Measurements from ENCODE around the gene ZCCHC24.

Gene ZCCHC24

GRCh38 chr10:79445161-79445976, at the start of gene ZCCHC24:
TSS of gene ZCCHC24 (minus strand) at chr10:79445624. CDS start at chr10:79445440, 184 bp downstream.
- H3K27ac ChIP-seq, result no peak within 1 kb of the TSS
- H2AFZ ChIP-seq (ENCODE audit: low read depth), result peak within 1 kb of the TSS; percentile 83
- no peaks in the 10 kb centered on the region for H3K79me2 ChIP-seq (ENCODE audit: insufficient read depth, low read depth)
- H4K20me1 ChIP-seq (ENCODE audit: insufficient read depth), result no peaks in the 10 kb centered on the region
- no peak within 1 kb of the TSS for H3K9ac ChIP-seq
- H3K4me3 ChIP-seq (IDR thresholded peaks at IDR 0.05; ENCODE audit: insufficient read depth, low read depth, low read length), result peak within 1 kb of the TSS; percentile 39
- TF ChIP-seq CTCF (conservative IDR thresholded peaks at IDR 0.05; ENCODE audit: low read depth, low read length), result no peak
- peaks cover 15% of the 10 kb centered on the region for H3K4me1 ChIP-seq (ENCODE audit: low read depth, poor library complexity, severe bottlenecking)
- H3K4me2 ChIP-seq, result peak within 1 kb of the TSS; percentile 91
- H3K27me3 ChIP-seq (ENCODE audit: insufficient read depth, low read depth), result no peaks in the 10 kb centered on the region
- no peaks in the 10 kb centered on the region for H3K36me3 ChIP-seq (ENCODE audit: insufficient read depth)

- H3K9ac ChIP-seq, result no peak overlapping the region
- H3K36me3 ChIP-seq (ENCODE audit: insufficient read depth), result no peaks in the 10 kb centered on the region
- H3K4me1 ChIP-seq (ENCODE audit: low read depth, poor library complexity, severe bottlenecking), result no peaks in the 10 kb centered on the region
- no peak overlapping the region for H3K4me3 ChIP-seq (IDR thresholded peaks at IDR 0.05; ENCODE audit: insufficient read depth, low read depth, low read length)
- no peaks in the 10 kb centered on the region for H3K79me2 ChIP-seq (ENCODE audit: insufficient read depth, low read depth)
- H2AFZ ChIP-seq (ENCODE audit: low read depth), result no peak overlapping the region
- no peaks in the 10 kb centered on the region; the same call in 1 of the 2 replicates for H3K27me3 ChIP-seq (ENCODE audit: insufficient read depth, low read depth)
- no peak overlapping the region for H3K27ac ChIP-seq
- H4K20me1 ChIP-seq (ENCODE audit: insufficient read depth), result no peaks in the 10 kb centered on the region
- H3K4me2 ChIP-seq, result no peak overlapping the region
- TF ChIP-seq CTCF (conservative IDR thresholded peaks at IDR 0.05; ENCODE audit: low read depth, low read length), result no peak
Observed at GRCh38 chr10:79493806-79494205, 48.4 kb upstream of the ZCCHC24 start.

GRCh38 chr10:79492839-79493238, 47.4 kb upstream of the ZCCHC24 start:
- TF ChIP-seq CTCF (conservative IDR thresholded peaks at IDR 0.05; ENCODE audit: low read depth, low read length), result no peak
- Histone ChIP-seq H3K36me3 (ENCODE audit: insufficient read depth) (no peaks in the 10 kb centered on the region), H3K9ac (no peak overlapping the region), H3K79me2 (ENCODE audit: insufficient read depth, low read depth) (no peaks in the 10 kb centered on the region), H4K20me1 (ENCODE audit: insufficient read depth) (no peaks in the 10 kb centered on the region), H2AFZ (ENCODE audit: low read depth) (no peak overlapping the region), H3K4me2 (no peak overlapping the region), H3K4me1 (ENCODE audit: low read depth, poor library complexity, severe bottlenecking) (no peaks in the 10 kb centered on the region), H3K4me3 (IDR thresholded peaks at IDR 0.05; ENCODE audit: insufficient read depth, low read depth, low read length) (no peak overlapping the region), H3K27ac (no peak overlapping the region), H3K27me3 (ENCODE audit: insufficient read depth, low read depth) (no peaks in the 10 kb centered on the region; the same call in 1 of the 2 replicates)

- Histone ChIP-seq H3K4me1 (ENCODE audit: low read depth, poor library complexity, severe bottlenecking) (no peaks in the 10 kb centered on the region), H3K27ac (no peak overlapping the region), H2AFZ (ENCODE audit: low read depth) (no peak overlapping the region), H3K9ac (no peak overlapping the region), H4K20me1 (ENCODE audit: insufficient read depth) (no peaks in the 10 kb centered on the region), H3K4me2 (no peak overlapping the region), H3K36me3 (ENCODE audit: insufficient read depth) (no peaks in the 10 kb centered on the region), H3K27me3 (ENCODE audit: insufficient read depth, low read depth) (no peaks in the 10 kb centered on the region; the same call in 1 of the 2 replicates), H3K79me2 (ENCODE audit: insufficient read depth, low read depth) (no peaks in the 10 kb centered on the region), H3K4me3 (IDR thresholded peaks at IDR 0.05; ENCODE audit: insufficient read depth, low read depth, low read length) (no peak overlapping the region)
- TF ChIP-seq CTCF (conservative IDR thresholded peaks at IDR 0.05; ENCODE audit: low read depth, low read length), result no peak
Observed at GRCh38 chr10:79492256-79492655, 46.8 kb upstream of the ZCCHC24 start.
